Activated CD4-positive, CD25-positive, alpha-beta regulatory T cell (primary cell): ENCODE results near the gene CEMIP2.
"Not testable (repeated sequence)": the region's sequence is repeated elsewhere in the genome, so short reads cannot be mapped to it uniquely, and the experiment has no call there.

Source experiments
- DNase-seq, 4 experiments: peaks; one replicate each; lab custom pipeline; 2025; lab: John Stamatoyannopoulos, UW

Gene CEMIP2

GRCh38 chr9:71706176-71706575, 62.1 kb downstream of the CEMIP2 start:
- no peak for DNase-seq

GRCh38 chr9:71704796-71705195, 63.5 kb downstream of the CEMIP2 start:
- DNase-seq = no peak

GRCh38 chr9:71703172-71703872, 65.0 kb downstream of the CEMIP2 start:
- no peak for DNase-seq

GRCh38 chr9:71697882-71698281, 70.4 kb downstream of the CEMIP2 start:
- DNase-seq = no peak

- no peak for DNase-seq
Observed at GRCh38 chr9:71694332-71694731, 74.0 kb downstream of the CEMIP2 start.

GRCh38 chr9:71693607-71694006, 74.7 kb downstream of the CEMIP2 start:
- no peak for DNase-seq

- DNase-seq = no peak
Observed at GRCh38 chr9:71692337-71692736, 76.0 kb downstream of the CEMIP2 start.

- DNase-seq = not testable (repeated sequence)
Observed at GRCh38 chr9:71691576-71691975, 76.7 kb downstream of the CEMIP2 start.

- no peak for DNase-seq
Observed at GRCh38 chr9:71690689-71691435, 77.5 kb downstream of the CEMIP2 start.

GRCh38 chr9:71690063-71690688, 78.1 kb downstream of the CEMIP2 start:
- DNase-seq = no peak

- DNase-seq = no peak
Observed at GRCh38 chr9:71687676-71688075, 80.6 kb downstream of the CEMIP2 start.

- no peak for DNase-seq
Observed at GRCh38 chr9:71685988-71686387, 82.3 kb downstream of the CEMIP2 start.

- no peak for DNase-seq
Observed at GRCh38 chr9:71685394-71685793, 82.9 kb downstream of the CEMIP2 start.

- no peak for DNase-seq
Observed at GRCh38 chr9:71684566-71684965, 83.7 kb downstream of the CEMIP2 start.

- DNase-seq = no peak
Observed at GRCh38 chr9:71683598-71684235, 84.6 kb downstream of the CEMIP2 start.

- no peak for DNase-seq
Observed at GRCh38 chr9:71681708-71682272, 86.5 kb downstream of the CEMIP2 start.

- DNase-seq = no peak
Observed at GRCh38 chr9:71681104-71681707, 87.1 kb downstream of the CEMIP2 start.

- no peak for DNase-seq
Observed at GRCh38 chr9:71680189-71680980, 87.9 kb downstream of the CEMIP2 start.

- no peak for DNase-seq
Observed at GRCh38 chr9:71678999-71679398, 89.3 kb downstream of the CEMIP2 start.

- no peak for DNase-seq
Observed at GRCh38 chr9:71677209-71677608, 91.1 kb downstream of the CEMIP2 start.

- DNase-seq = no peak
Observed at GRCh38 chr9:71676460-71676859, 91.9 kb downstream of the CEMIP2 start.
